Esophagus muscularis mucosa (tissue), 4 donors: ENCODE data around the gene CCDC127. TPM values are rescaled to one million over a fixed set of nuclear protein-coding genes. Genes with fewer than 3 reads are reported as not detected.

Experiments used
- DNase-seq: peaks from one replicate; pipeline ENCODE4 v3.0.0-alpha.2; 2017; ENCODE audit errors: extremely low spot score
- H3K27ac ChIP-seq, 4 donors: fragments of 200-600 bp; sonication (generic); replicated peaks in 1 of 4; 1 replicate in 3 of 4; 2 replicates in 1 of 4; pipeline ENCODE4 v1.5.1; 2016 to 2019; ENCODE audit warnings: mild to moderate bottlenecking in 1 of 4
- H3K27me3 ChIP-seq, 4 donors: fragments of 200-600 bp; sonication (generic); one replicate each; pipeline versions ENCODE4 v1.5.1 to v1.6.0; 2016 to 2019
- H3K36me3 ChIP-seq, 4 donors: fragments of 200-600 bp; sonication (generic); one replicate each; pipeline ENCODE4 v1.5.1; 2016 to 2019
- H3K4me1 ChIP-seq, 4 donors: fragments of 200-600 bp; sonication (generic); one replicate each; pipeline ENCODE4 v1.5.1; 2016 to 2019
- H3K4me3 ChIP-seq, 4 donors: fragments of 200-600 bp; sonication (generic); 1 replicate in 2 of 4; 2 replicates in 2 of 4; pipeline ENCODE4 v1.5.1; 2016 to 2019; ENCODE audit warnings: mild to moderate bottlenecking in 4 of 4, moderate library complexity in 1 of 4
- H3K9me3 ChIP-seq, 4 donors: fragments of 200-600 bp; sonication (generic); 1 replicate in 3 of 4; 2 replicates in 1 of 4; pipeline ENCODE4 v1.5.1; 2016 to 2019
- EP300 ChIP-seq: sonication (generic); formaldehyde crosslinking; IDR thresholded peaks from one replicate; pipeline ENCODE4 v1.6.1; 2017; ENCODE audit warnings: antibody characterized with exemption
- POLR2A ChIP-seq: fragments of 450-650 bp; IDR thresholded peaks from one replicate; pipeline ENCODE4 v1.6.1; 2017; ENCODE audit warnings: antibody characterized with exemption, moderate library complexity, mild to moderate bottlenecking, low read depth
- POLR2AphosphoS5 ChIP-seq, 2 donors: sonication (generic); formaldehyde crosslinking; IDR thresholded peaks; one replicate each; pipeline ENCODE4 v1.6.1; 2017; ENCODE audit warnings: antibody characterized with exemption in 2 of 2
- WGBS: methylation state at CpG from one replicate; pipeline ENCODE4 v1.1.5; 2018; 5-methylcytosine and 5-hydroxymethylcytosine counted together
- intact Hi-C: fragments of 100-400 bp; cut with DNase I; formaldehyde crosslinking; loops from one replicate; pipeline ENCODE4 v1.15.1; 2023
- total RNA-seq, 4 donors: library from RNA; depleted of rRNA; stranded (reverse); fragments of >200 nt; gene quantifications; one replicate each; pipeline versions ENCODE4 v1.1.0 to v1.2.1, GENCODE V29; 2016
- TF ChIP-seq, protein P1 (sequence below), 3 experiments: fragments of 200-600 bp in 2 of 3; fragments of 450-650 bp in 1 of 3; sonication (generic) in 2 of 3; IDR thresholded peaks; one replicate each; pipeline ENCODE4 v1.5.1; 2017 to 2019; ENCODE audit warnings: antibody characterized with exemption in 3 of 3, mild to moderate bottlenecking in 2 of 3, moderate library complexity in 1 of 3

Gene CCDC127
- total RNA-seq, 4 donors from 2014 or later = 5.8 to 11.9 (median 8.6) TPM

DNA sequence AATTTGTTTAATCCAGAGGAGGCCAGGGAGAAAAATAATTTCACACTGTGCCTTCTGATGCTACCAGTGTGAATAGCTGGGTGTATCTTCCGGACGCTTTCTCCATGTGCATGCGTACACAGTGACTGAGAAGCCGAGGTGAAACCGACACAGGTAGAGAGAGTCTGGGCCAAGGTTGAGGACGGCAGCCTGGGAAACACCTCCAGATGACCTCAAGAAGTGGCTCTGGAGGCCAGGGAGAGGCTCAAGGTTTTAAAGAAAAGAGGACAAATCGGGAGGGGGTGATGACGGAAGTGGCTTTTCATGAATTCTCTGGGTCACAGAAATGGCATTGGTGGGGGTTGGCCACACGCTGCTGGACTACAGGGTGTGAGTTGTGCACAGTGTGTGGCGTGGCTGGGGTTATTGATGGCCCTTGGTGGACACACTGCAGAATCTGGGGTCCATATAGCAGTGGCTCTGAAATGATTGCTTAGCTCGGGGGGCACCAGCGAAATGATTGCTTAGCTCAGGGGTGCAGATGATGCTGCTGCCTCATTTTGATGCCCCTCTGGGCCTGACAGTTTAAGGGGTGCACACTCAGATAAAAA, 60.7 kb downstream of the CCDC127 start:
- Histone ChIP-seq H3K27me3 (peaks cover 0 to 37% (median 0%) of the 10 kb centered on the region in 4 donors), H3K9me3 (no peaks in the 10 kb centered on the region), H3K27ac (no peak overlapping the region), H3K36me3 (no peaks in the 10 kb centered on the region), H3K4me3 (no peak overlapping the region), H3K4me1 (no peaks in the 10 kb centered on the region)
- no peak for DNase-seq
- intact Hi-C loops = no loop called here
- TF ChIP-seq EP300 = no peak
- no peak for TF ChIP-seq POLR2A
- no peak for TF ChIP-seq POLR2AphosphoS5 (IDR thresholded peaks at IDR 0.05)
- TF ChIP-seq, protein P1, sequence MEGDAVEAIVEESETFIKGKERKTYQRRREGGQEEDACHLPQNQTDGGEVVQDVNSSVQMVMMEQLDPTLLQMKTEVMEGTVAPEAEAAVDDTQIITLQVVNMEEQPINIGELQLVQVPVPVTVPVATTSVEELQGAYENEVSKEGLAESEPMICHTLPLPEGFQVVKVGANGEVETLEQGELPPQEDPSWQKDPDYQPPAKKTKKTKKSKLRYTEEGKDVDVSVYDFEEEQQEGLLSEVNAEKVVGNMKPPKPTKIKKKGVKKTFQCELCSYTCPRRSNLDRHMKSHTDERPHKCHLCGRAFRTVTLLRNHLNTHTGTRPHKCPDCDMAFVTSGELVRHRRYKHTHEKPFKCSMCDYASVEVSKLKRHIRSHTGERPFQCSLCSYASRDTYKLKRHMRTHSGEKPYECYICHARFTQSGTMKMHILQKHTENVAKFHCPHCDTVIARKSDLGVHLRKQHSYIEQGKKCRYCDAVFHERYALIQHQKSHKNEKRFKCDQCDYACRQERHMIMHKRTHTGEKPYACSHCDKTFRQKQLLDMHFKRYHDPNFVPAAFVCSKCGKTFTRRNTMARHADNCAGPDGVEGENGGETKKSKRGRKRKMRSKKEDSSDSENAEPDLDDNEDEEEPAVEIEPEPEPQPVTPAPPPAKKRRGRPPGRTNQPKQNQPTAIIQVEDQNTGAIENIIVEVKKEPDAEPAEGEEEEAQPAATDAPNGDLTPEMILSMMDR (IDR thresholded peaks at IDR 0.05) = no peak
- WGBS = 90% methylated on average over 12 of the region's 12 CpGs

DNA sequence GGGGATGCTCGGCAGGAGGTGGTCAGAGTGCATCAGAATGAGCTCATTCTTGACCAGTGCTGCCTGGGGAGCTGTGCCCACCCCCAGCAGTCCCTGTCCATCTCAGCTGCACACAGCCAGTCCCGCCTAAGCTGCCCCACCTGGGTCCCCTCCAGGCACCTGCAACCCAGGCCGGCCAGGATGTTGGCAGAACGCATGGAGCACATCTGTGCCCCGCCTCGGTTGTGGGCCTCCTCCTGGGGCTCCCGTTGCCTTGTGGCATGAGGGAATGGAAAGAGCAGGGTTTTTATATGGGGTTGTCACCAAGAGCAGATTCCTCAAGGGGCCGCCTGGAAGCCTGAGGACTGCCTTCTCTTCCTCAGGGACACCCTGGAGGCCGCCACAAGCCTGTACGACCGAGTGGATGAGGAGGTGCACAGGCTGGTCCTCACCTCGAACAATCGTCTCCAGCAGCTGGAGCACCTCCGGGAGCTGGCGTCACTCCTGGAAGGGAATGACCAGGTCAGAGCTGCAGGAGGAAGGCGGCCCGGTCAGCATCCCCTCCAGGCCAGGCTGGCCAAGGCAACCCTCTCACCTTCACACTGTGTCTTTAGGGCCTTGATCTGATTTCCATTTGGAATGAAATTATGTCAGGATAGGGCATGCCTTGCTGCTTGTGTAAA, 61.4 kb downstream of the CCDC127 start:
- no peak for TF ChIP-seq POLR2A
- TF ChIP-seq POLR2AphosphoS5 (IDR thresholded peaks at IDR 0.05) = no peak
- TF ChIP-seq, protein P1 (IDR thresholded peaks at IDR 0.05) = no peak
- no peak for TF ChIP-seq EP300
- 90% methylated on average over 7 of the region's 17 CpGs for WGBS
- H3K4me1 ChIP-seq = no peaks in the 10 kb centered on the region
- H3K4me3 ChIP-seq = no peak overlapping the region
- H3K27ac ChIP-seq = no peak overlapping the region
- H3K27me3 ChIP-seq = peaks cover 0 to 37% (median 0%) of the 10 kb centered on the region in 4 donors
- intact Hi-C loops = no loop called here
- H3K9me3 ChIP-seq = no peaks in the 10 kb centered on the region
- no peaks in the 10 kb centered on the region for H3K36me3 ChIP-seq
- DNase-seq = no peak

DNA sequence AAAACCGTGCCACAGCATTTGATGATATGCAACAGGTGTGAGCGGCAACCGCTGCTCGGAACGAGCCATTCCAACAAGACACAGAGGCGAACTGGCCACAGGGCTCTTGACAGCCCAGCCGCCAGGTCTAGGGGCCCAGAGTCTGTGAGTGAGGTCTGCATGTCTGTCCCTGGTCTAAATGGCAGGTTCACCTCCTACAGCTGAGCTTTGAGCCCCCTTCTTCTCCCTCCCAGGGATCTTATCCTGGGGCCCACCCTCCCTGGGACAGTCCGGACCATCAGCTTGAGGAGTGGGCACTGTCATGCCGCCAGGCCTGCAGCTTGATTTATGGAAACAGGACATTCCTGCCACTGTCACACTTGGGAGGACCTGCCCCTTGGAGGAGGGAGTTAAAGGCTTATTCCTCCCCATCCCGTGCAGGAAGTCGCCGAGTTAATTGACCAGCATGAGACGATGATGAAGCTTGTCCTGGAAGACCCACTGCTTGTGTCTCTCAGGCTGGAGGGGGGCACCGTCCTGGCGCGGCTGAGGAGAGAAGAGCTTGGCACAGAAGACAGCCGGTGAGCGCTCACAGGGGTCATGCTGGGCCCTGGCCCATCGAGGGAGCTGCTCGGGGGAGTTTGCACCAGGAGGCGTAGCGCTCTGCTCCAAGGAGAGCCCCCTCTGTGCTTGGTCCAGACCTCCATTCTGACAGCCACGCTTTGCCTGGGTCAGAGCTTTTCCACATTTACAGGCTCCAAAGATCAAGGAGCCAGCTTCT, 62.1 kb downstream of the CCDC127 start:
- DNase-seq = no peak
- Histone ChIP-seq H3K27ac (no peak overlapping the region), H3K36me3 (no peaks in the 10 kb centered on the region), H3K9me3 (no peaks in the 10 kb centered on the region), H3K4me3 (no peak overlapping the region), H3K27me3 (peaks cover 0 to 31% (median 0%) of the 10 kb centered on the region in 4 donors), H3K4me1 (no peaks in the 10 kb centered on the region)
- intact Hi-C loops = no loop called here
- no peak for TF ChIP-seq EP300
- no peak for TF ChIP-seq POLR2A
- TF ChIP-seq, protein P1 (IDR thresholded peaks at IDR 0.05) = no peak
- no peak for TF ChIP-seq POLR2AphosphoS5 (IDR thresholded peaks at IDR 0.05)
- WGBS = 90% methylated on average over 12 of the region's 23 CpGs

DNA sequence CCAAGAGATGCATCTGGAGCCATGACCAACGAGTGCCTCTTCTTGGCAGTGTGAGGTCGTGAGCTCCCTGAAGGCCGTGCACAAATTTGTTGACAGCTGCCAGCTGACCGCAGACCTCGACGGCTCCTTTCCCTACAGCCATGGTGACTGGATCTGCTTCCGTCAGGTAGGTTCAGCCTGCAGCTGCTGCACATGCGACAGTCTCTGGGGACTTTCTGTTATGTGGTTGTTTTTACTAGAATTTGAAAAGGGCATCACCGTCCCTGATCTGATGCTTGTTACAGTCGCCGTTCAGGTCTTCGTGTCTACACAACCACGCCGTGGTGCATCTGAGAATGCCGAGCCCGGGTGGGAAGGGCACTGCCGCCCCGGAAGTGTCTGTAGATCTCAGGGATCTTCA, 63.1 kb downstream of the CCDC127 start:
- no peaks in the 10 kb centered on the region for H3K4me1 ChIP-seq
- intact Hi-C loops = no loop called here
- no peak overlapping the region for H3K4me3 ChIP-seq
- TF ChIP-seq, protein P1 (IDR thresholded peaks at IDR 0.05) = no peak
- TF ChIP-seq EP300 (no peak), POLR2A (no peak), POLR2AphosphoS5 (IDR thresholded peaks at IDR 0.05) (no peak)
- no peak overlapping the region for H3K27ac ChIP-seq
- no peaks in the 10 kb centered on the region for H3K9me3 ChIP-seq
- WGBS = 93% methylated on average over 18 of the region's 18 CpGs
- H3K36me3 ChIP-seq = no peaks in the 10 kb centered on the region
- DNase-seq = no peak
- H3K27me3 ChIP-seq = peaks cover 0 to 21% (median 0%) of the 10 kb centered on the region in 4 donors
